K562 (cell line): Measurements from ENCODE around the gene RNU6-9. TPM values are rescaled to one million over a fixed set of nuclear protein-coding genes. Genes with fewer than 3 reads are reported as not detected.

Experiments
- ATAC-seq: fragments of 200-7000 bp; cut with Tn5 transposase; 3 replicates; pipeline ENCODE4 v1.9.1; 2020; ENCODE audit warnings: moderate library complexity
- BruUV-seq: library from RNA; stranded (reverse); fragments of 400-500 nt; replicated peaks from 2 replicates; lab custom pipeline; 2021; lab: Mats Ljungman, UMichigan
- CTCF ChIA-PET: fragments of 300-600 bp; formaldehyde crosslinking; extraction: SDS; loops from one replicate; lab custom pipeline; 2021; ENCODE audit warnings: low intra/inter-chr PET ratio; lab: Yijun Ruan, JAX
- POLR2A ChIA-PET: fragments of 300-600, 350-650 bp; sonication (Branson Sonifier 250); formaldehyde crosslinking; extraction: SDS; loops from one replicate; lab custom pipeline; 2021; ENCODE audit warnings: antibody characterized with exemption, inconsistent platforms; lab: Yijun Ruan, JAX
- DNase-seq, 4 experiments: peaks; one replicate each; pipeline versions ENCODE4 v3.0.0 to v3.0.0-alpha.2; 2011 to 2018; ENCODE audit warnings: low spot score in 3 of 4, mixed read lengths in 3 of 4; ENCODE audit errors: extremely low read depth in 1 of 4
- FAIRE-seq: peaks from 2 replicates; lab custom pipeline; 2011; peaks lifted over from hg19 to GRCh38; lab: Jason Lieb, UNC
- H2AFZ ChIP-seq: 2 replicates; pipeline ENCODE4 v1.6.0; 2011; ENCODE audit warnings: low read depth, low read length, control low read depth, inconsistent platforms
- H3K27ac ChIP-seq: fragments of 200-600 bp; 3 replicates; pipeline ENCODE4 v1.8.0; 2011; ENCODE audit warnings: low read depth, mild to moderate bottlenecking, control low read depth, inconsistent platforms, low read length, moderate library complexity, mixed read lengths; ENCODE audit errors: extremely low read depth
- H3K27me3 ChIP-seq, 2 experiments: fragments of 300-600 bp in 1 of 2; 2 replicates in 1 of 2; 3 replicates in 1 of 2; pipeline versions ENCODE4 v1.6.0 to v1.8.0; 2011; ENCODE audit warnings: inconsistent platforms in 2 of 2, low read length in 2 of 2, mild to moderate bottlenecking in 1 of 2, mixed read lengths in 1 of 2, moderate library complexity in 1 of 2; ENCODE audit not compliant: control insufficient read depth in 2 of 2, insufficient read depth in 2 of 2
- H3K36me3 ChIP-seq: fragments of 300-600 bp; 3 replicates; pipeline ENCODE4 v1.8.0; 2011; ENCODE audit warnings: mild to moderate bottlenecking, low read length, inconsistent platforms; ENCODE audit not compliant: control insufficient read depth, insufficient read depth
- H3K4me1 ChIP-seq, 2 experiments: fragments of 200-600 bp in 1 of 2; replicated peaks in 1 of 2; 2 replicates in 1 of 2; 3 replicates in 1 of 2; pipeline versions ENCODE4 v1.5.1 to v1.8.0; 2011; ENCODE audit warnings: inconsistent platforms in 2 of 2, low read length in 2 of 2, mild to moderate bottlenecking in 1 of 2, mixed read lengths in 1 of 2, moderate library complexity in 1 of 2; ENCODE audit not compliant: control insufficient read depth in 2 of 2, insufficient read depth in 2 of 2
- H3K4me2 ChIP-seq: 2 replicates; pipeline ENCODE4 v1.6.1; 2011; ENCODE audit warnings: low read length, control low read depth, inconsistent platforms, mixed read lengths; ENCODE audit not compliant: insufficient read depth
- H3K4me3 ChIP-seq: fragments of 200-600 bp; sonication (generic), shearing (Covaris generic); 2 replicates; pipeline ENCODE4 v1.5.1; 2016; ENCODE audit warnings: control low read depth, inconsistent platforms
- H3K79me2 ChIP-seq: fragments of 200-600 bp; 3 replicates; pipeline ENCODE4 v1.8.0; 2011; ENCODE audit warnings: low read length, inconsistent platforms; ENCODE audit not compliant: control insufficient read depth, insufficient read depth
- H3K9ac ChIP-seq, 2 experiments: 2 replicates each; pipeline versions ENCODE4 v1.6.0 to v1.6.1; 2011; ENCODE audit warnings: low read depth in 2 of 2, low read length in 2 of 2, control low read depth in 1 of 2, inconsistent platforms in 1 of 2, mild to moderate bottlenecking in 1 of 2, mixed read lengths in 1 of 2; ENCODE audit not compliant: insufficient read depth in 1 of 2
- H3K9me1 ChIP-seq: one replicate; pipeline ENCODE4 v1.6.0; 2011; ENCODE audit warnings: inconsistent platforms, mild to moderate bottlenecking, low read length, moderate library complexity; ENCODE audit not compliant: control insufficient read depth, insufficient read depth
- H3K9me3 ChIP-seq: replicated peaks from 2 replicates; pipeline ENCODE4 v1.5.1; 2011; ENCODE audit warnings: low read depth, low read length, inconsistent platforms; ENCODE audit not compliant: control insufficient read depth, insufficient read depth
- H4K20me1 ChIP-seq: replicated peaks from 2 replicates; pipeline ENCODE4 v1.6.1; 2011; ENCODE audit warnings: low read length, inconsistent platforms, mixed read lengths; ENCODE audit not compliant: control insufficient read depth, insufficient read depth
- HNRNPUL1 ChIP-seq: fragments of 200-400 bp; formaldehyde crosslinking; IDR thresholded peaks from 2 replicates; pipeline ENCODE4 v1.6.1; 2017; ENCODE audit warnings: low read length
- HOXB6 ChIP-seq: fragments of 250-450 bp; sonication (Bioruptor Pico); IDR thresholded peaks from 2 replicates; pipeline ENCODE4 v1.5.1; 2022; ENCODE audit warnings: mild to moderate bottlenecking, borderline replicate concordance
- KAT2B ChIP-seq: IDR thresholded peaks from one replicate; pipeline ENCODE4 v1.6.1; 2012; ENCODE audit warnings: low read depth, mild to moderate bottlenecking, control low read depth, inconsistent platforms, low read length, moderate library complexity
- MAFF ChIP-seq: IDR thresholded peaks from 2 replicates; pipeline ENCODE4 v1.6.1; 2012; ENCODE audit warnings: low read length, improper control_type of control experiment
- MXD1 ChIP-seq: fragments of 250-450 bp; sonication (Bioruptor Pico); IDR thresholded peaks from 2 replicates; pipeline ENCODE4 v1.8.0; 2021; ENCODE audit warnings: borderline replicate concordance, mild to moderate bottlenecking, moderate library complexity; ENCODE audit not compliant: poor library complexity, severe bottlenecking
- RFX1 ChIP-seq: fragments of 450-650 bp; IDR thresholded peaks from 2 replicates; pipeline ENCODE4 v1.6.1; 2016; ENCODE audit warnings: mild to moderate bottlenecking, moderate library complexity
- RNF2 ChIP-seq: sonication (generic); IDR thresholded peaks from 2 replicates; pipeline ENCODE4 v1.6.1; 2016
- SRSF7 ChIP-seq: fragments of 200-400 bp; formaldehyde crosslinking; optimal IDR thresholded peaks from 2 replicates; pipeline ENCODE3; 2017; ENCODE audit warnings: mild to moderate bottlenecking, low read depth, low read length
- TRIM28 ChIP-seq: fragments of 450-650 bp; IDR thresholded peaks from 2 replicates; pipeline ENCODE4 v1.6.1; 2017
- ZBTB1 ChIP-seq: sonication (generic); formaldehyde crosslinking; IDR thresholded peaks from 2 replicates; pipeline ENCODE4 v1.8.1; 2023; ENCODE audit warnings: missing genetic modification reagents, low read depth, mild to moderate bottlenecking, borderline replicate concordance
- ZNF324 ChIP-seq: fragments of 250-450 bp; sonication (Bioruptor Pico); IDR thresholded peaks from 2 replicates; pipeline ENCODE4 v1.4.0; 2020; ENCODE audit warnings: mild to moderate bottlenecking
- WGBS: fragments of 100-300 bp; shearing (Covaris generic); methylation state at CpG from one replicate; pipeline ENCODE4 v1.1.6; 2016; ENCODE audit warnings: low coverage, mixed read lengths; ENCODE audit not compliant: insufficient coverage; ENCODE audit errors: missing lambda C conversion rate; 5-methylcytosine and 5-hydroxymethylcytosine counted together
- in situ Hi-C: fragments of 300-500 bp; cut with MboI; formaldehyde crosslinking; loops from 4 replicates; pipeline ENCODE4 v1.15.0; 2018; ENCODE audit warnings: inconsistent platforms, mixed read lengths
- intact Hi-C: fragments of 100-400 bp; cut with micrococcal nuclease; formaldehyde crosslinking; loops from 2 replicates; pipeline ENCODE4 v1.14.2; 2022
- polyA plus RNA-seq, 8 experiments: library from polyadenylated mRNA; depleted of rRNA in 4 of 8; stranded (reverse) in 5 of 8; unstranded in 3 of 8; fragments of >200 nt; fragmentation: Nextera tagmentation in 2 of 8; fragmentation: Illumina TruSeq in 1 of 8; extraction: Ambion mirVana in 2 of 8; extraction: Trizol in 1 of 8; gene quantifications; 2 replicates each; pipeline versions ENCODE4 v1.2.1 to v1.2.3, GENCODE V29; 2011 to 2014; ENCODE audit warnings: inconsistent platforms in 1 of 8, missing spikeins in 1 of 8
- total RNA-seq, 7 experiments: library from RNA; depleted of rRNA in 6 of 7; stranded (reverse); fragments of >200 nt in 6 of 7; fragmentation: Illumina TruSeq in 2 of 7; extraction: Trizol in 2 of 7; gene quantifications; 2 replicates each; pipeline versions ENCODE4 v1.2.1 to v1.2.3, GENCODE V29; 2011 to 2021; ENCODE audit warnings: low replicate concordance in 1 of 7
- TF ChIP-seq, protein P1 (sequence below): sonication (generic); formaldehyde crosslinking; IDR thresholded peaks from 2 replicates; pipeline ENCODE4 v1.8.0; 2022; ENCODE audit warnings: missing genetic modification reagents, mild to moderate bottlenecking, moderate library complexity, borderline replicate concordance
- TF ChIP-seq, protein P2 (sequence below): fragments of 250-450 bp; sonication (Bioruptor Pico); IDR thresholded peaks from 2 replicates; pipeline ENCODE4 v1.8.0; 2021; ENCODE audit warnings: moderate library complexity, mild to moderate bottlenecking, inconsistent platforms
- TF ChIP-seq, protein P3 (sequence below): sonication (generic); formaldehyde crosslinking; IDR thresholded peaks from 2 replicates; pipeline ENCODE4 v1.8.0; 2022; ENCODE audit warnings: missing genetic modification reagents, mild to moderate bottlenecking, borderline replicate concordance
- TF ChIP-seq, protein P4 (sequence below): fragments of 250-450 bp; sonication (Bioruptor Pico); IDR thresholded peaks from 2 replicates; pipeline ENCODE4 v1.8.0; 2022; ENCODE audit warnings: inconsistent platforms, mild to moderate bottlenecking, moderate library complexity, borderline replicate concordance

The RNU6-9 gene
- total and polyA plus RNA-seq, 9 of the 15 experiments (the other 6 are each of a cell fraction or from before 2014, with no cell fraction given), result not detected

GRCh38 chr19:862581-863314, 30.5 kb upstream of the RNU6-9 start:
- ATAC-seq (peak; percentile 77), DNase-seq (peak; percentile 81 to 91 (median 86)), FAIRE-seq (no peak)
- in situ Hi-C loops, result no loop called here
- Histone ChIP-seq H3K36me3 (peaks cover 24% of the 10 kb centered on the region; the same call in 2 of the 3 replicates), H3K9me1 (no peaks in the 10 kb centered on the region), H3K4me1 (peaks cover 25 to 72% of the 10 kb centered on the region in 2 experiments), H3K4me2 (peak overlapping the region; percentile 72), H3K4me3 (peak overlapping the region; percentile 36), H3K79me2 (peaks cover 12% of the 10 kb centered on the region), H3K9ac (peak overlapping the region; percentile 57 to 76), H3K9me3 (no peaks in the 10 kb centered on the region), H2AFZ (peak overlapping the region; percentile 77), H4K20me1 (no peaks in the 10 kb centered on the region), H3K27ac (peak overlapping the region; percentile 91), H3K27me3 (no peaks in the 10 kb centered on the region)
- ChIA-PET CTCF (interaction anchor here (0.6 to 1.5 kb wide), 2 partner anchors 55 to 88 kb away, joined by 3 to 6 read pairs; partner anchors contain the start of gene KISS1R), POLR2A (interaction anchor here (0.6 to 1.6 kb wide), 5 partner anchors 45 to 352 kb away, joined by 3 to 5 read pairs (median 3); no protein-coding TSS in a partner anchor)
- TSS peak; percentile 57 for BruUV-seq
- intact Hi-C loops, result loop anchor here (1.0 to 5.0 kb wide), 4 partner anchors 53 to 380 kb away; partner anchors contain the start of genes ATP5F1D and WDR18
- 3% methylated on average over 35 of the region's 48 CpGs for WGBS
- TF ChIP-seq SRSF7, result no peak
- TF ChIP-seq KAT2B, result no peak
- no peak for TF ChIP-seq HOXB6
- no peak for TF ChIP-seq MAFF
- no peak for TF ChIP-seq ZNF324 (CRISPR knock-in tag)
- TF ChIP-seq ZBTB1 (CRISPR knock-in tag), result peak; percentile 75; the same call in 1 of the 2 replicates
- TF ChIP-seq, protein P1, sequence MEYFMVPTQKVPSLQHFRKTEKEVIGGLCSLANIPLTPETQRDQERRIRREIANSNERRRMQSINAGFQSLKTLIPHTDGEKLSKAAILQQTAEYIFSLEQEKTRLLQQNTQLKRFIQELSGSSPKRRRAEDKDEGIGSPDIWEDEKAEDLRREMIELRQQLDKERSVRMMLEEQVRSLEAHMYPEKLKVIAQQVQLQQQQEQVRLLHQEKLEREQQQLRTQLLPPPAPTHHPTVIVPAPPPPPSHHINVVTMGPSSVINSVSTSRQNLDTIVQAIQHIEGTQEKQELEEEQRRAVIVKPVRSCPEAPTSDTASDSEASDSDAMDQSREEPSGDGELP (CRISPR knock-in tag), result peak; percentile 58
- TF ChIP-seq HNRNPUL1, result no peak
- TF ChIP-seq TRIM28, result no peak
- TF ChIP-seq RNF2, result no peak
- TF ChIP-seq, protein P2, sequence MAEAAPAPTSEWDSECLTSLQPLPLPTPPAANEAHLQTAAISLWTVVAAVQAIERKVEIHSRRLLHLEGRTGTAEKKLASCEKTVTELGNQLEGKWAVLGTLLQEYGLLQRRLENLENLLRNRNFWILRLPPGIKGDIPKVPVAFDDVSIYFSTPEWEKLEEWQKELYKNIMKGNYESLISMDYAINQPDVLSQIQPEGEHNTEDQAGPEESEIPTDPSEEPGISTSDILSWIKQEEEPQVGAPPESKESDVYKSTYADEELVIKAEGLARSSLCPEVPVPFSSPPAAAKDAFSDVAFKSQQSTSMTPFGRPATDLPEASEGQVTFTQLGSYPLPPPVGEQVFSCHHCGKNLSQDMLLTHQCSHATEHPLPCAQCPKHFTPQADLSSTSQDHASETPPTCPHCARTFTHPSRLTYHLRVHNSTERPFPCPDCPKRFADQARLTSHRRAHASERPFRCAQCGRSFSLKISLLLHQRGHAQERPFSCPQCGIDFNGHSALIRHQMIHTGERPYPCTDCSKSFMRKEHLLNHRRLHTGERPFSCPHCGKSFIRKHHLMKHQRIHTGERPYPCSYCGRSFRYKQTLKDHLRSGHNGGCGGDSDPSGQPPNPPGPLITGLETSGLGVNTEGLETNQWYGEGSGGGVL (CRISPR knock-in tag), result no peak
- TF ChIP-seq, protein P3, sequence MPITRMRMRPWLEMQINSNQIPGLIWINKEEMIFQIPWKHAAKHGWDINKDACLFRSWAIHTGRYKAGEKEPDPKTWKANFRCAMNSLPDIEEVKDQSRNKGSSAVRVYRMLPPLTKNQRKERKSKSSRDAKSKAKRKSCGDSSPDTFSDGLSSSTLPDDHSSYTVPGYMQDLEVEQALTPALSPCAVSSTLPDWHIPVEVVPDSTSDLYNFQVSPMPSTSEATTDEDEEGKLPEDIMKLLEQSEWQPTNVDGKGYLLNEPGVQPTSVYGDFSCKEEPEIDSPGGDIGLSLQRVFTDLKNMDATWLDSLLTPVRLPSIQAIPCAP (CRISPR knock-in tag), result no peak
- TF ChIP-seq, protein P4, sequence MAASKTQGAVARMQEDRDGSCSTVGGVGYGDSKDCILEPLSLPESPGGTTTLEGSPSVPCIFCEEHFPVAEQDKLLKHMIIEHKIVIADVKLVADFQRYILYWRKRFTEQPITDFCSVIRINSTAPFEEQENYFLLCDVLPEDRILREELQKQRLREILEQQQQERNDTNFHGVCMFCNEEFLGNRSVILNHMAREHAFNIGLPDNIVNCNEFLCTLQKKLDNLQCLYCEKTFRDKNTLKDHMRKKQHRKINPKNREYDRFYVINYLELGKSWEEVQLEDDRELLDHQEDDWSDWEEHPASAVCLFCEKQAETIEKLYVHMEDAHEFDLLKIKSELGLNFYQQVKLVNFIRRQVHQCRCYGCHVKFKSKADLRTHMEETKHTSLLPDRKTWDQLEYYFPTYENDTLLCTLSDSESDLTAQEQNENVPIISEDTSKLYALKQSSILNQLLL (CRISPR knock-in tag), result no peak
- TF ChIP-seq MXD1 (CRISPR knock-in tag), result no peak
- TF ChIP-seq RFX1, result no peak; the same call in 1 of the 2 replicates
